Loucy (cell line): ENCODE results near the gene ASPSCR1.

Source experiments
- H2AFZ ChIP-seq: fragments of 200-600 bp; sonication (generic); 2 replicates; pipeline ENCODE4 v1.6.0; 2016; ENCODE audit warnings: antibody characterized with exemption, mild to moderate bottlenecking, low read length, moderate library complexity
- H3F3A ChIP-seq: fragments of 200-600 bp; 2 replicates; pipeline ENCODE4 v1.6.0; 2016; ENCODE audit warnings: antibody characterized with exemption, low read depth, mild to moderate bottlenecking
- H3K27me3 ChIP-seq: fragments of 200-600 bp; sonication (generic); 2 replicates; pipeline ENCODE4 v1.6.1; 2014; ENCODE audit warnings: low read length, mild to moderate bottlenecking; ENCODE audit not compliant: insufficient read depth, poor library complexity, severe bottlenecking
- H3K36me3 ChIP-seq: fragments of 200-600 bp; sonication (generic); 2 replicates; pipeline ENCODE4 v1.6.1; 2016; ENCODE audit warnings: low read length; ENCODE audit not compliant: insufficient read depth
- H3K4me1 ChIP-seq: fragments of 200-600 bp; sonication (generic); 2 replicates; pipeline ENCODE4 v1.5.1; 2014; ENCODE audit warnings: low read length, mild to moderate bottlenecking; ENCODE audit not compliant: insufficient read depth, poor library complexity, severe bottlenecking
- H3K4me2 ChIP-seq: fragments of 200-600 bp; sonication (generic); 2 replicates; pipeline ENCODE4 v1.6.0; 2014; ENCODE audit warnings: antibody characterized with exemption, low read length, low read depth, mild to moderate bottlenecking; ENCODE audit not compliant: poor library complexity, severe bottlenecking
- H3K4me3 ChIP-seq: fragments of 200-600 bp; sonication (generic); 2 replicates; pipeline ENCODE4 v1.5.1; 2014; ENCODE audit warnings: low read length, mild to moderate bottlenecking, mixed read lengths; ENCODE audit not compliant: poor library complexity, severe bottlenecking
- H3K79me2 ChIP-seq: fragments of 200-600 bp; sonication (generic); 2 replicates; pipeline ENCODE4 v1.6.1; 2014; ENCODE audit warnings: low read length; ENCODE audit not compliant: insufficient read depth
- H3K9ac ChIP-seq: fragments of 200-600 bp; sonication (generic); 2 replicates; pipeline ENCODE4 v1.6.0; 2014; ENCODE audit warnings: mild to moderate bottlenecking, low read depth, low read length, moderate library complexity; ENCODE audit not compliant: poor library complexity, severe bottlenecking
- H3K9me2 ChIP-seq: fragments of 200-600 bp; sonication (generic); replicated peaks from 2 replicates; pipeline ENCODE4 v1.6.1; 2016; ENCODE audit warnings: low read depth, low read length, mixed read lengths
- H3K9me3 ChIP-seq: fragments of 200-600 bp; sonication (generic); 2 replicates; pipeline ENCODE4 v1.6.1; 2014; ENCODE audit warnings: mild to moderate bottlenecking, antibody characterized with exemption, low read length, low read depth; ENCODE audit not compliant: insufficient read depth
- H4K20me1 ChIP-seq: fragments of 200-600 bp; sonication (generic); 2 replicates; pipeline ENCODE4 v1.6.0; 2014; ENCODE audit warnings: antibody characterized with exemption, low read length, mild to moderate bottlenecking; ENCODE audit not compliant: insufficient read depth, poor library complexity, severe bottlenecking
- EZH2phosphoT487 ChIP-seq: fragments of 200-600 bp; IDR thresholded peaks from 2 replicates; pipeline ENCODE4 v1.6.1; 2018; ENCODE audit warnings: antibody characterized with exemption, mild to moderate bottlenecking, moderate library complexity, borderline replicate concordance
- TF ChIP-seq, protein P1 (sequence below): fragments of 200-600 bp; sonication (generic); conservative IDR thresholded peaks from 2 replicates; pipeline ENCODE4 v1.5.1; 2014; ENCODE audit warnings: mild to moderate bottlenecking, antibody characterized with exemption, low read length

The ASPSCR1 gene

DNA sequence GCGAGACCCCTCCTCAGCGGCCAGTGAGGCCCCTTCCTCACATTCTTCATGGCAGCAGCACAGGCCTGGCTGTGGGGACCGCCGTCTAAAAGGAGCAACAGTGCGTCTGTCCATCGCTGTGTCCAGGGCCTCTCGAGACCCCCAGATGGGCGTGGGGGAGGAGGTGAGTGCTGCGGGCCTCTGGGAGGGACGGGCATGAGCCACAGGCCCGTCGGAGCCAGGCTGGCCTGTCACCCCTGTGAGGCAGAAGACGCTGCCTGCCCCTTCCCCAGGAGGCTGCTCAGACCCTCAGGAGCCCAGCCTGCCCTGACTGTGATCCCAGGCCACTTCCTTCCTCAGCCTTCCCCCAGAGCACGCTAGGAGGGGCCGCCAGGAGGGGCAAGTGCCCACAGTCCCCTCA is 38.2 kb upstream of the ASPSCR1 start:
- Histone ChIP-seq H3K9ac (peak overlapping the region; percentile 38), H3K79me2 (peaks cover 6% of the 10 kb centered on the region; the same call in 1 of the 2 replicates), H3K27me3 (no peaks in the 10 kb centered on the region), H3K4me2 (peak overlapping the region; percentile 69), H4K20me1 (no peaks in the 10 kb centered on the region), H3K4me3 (peak overlapping the region; percentile 40), H3F3A (no peaks in the 10 kb centered on the region), H3K9me2 (no peaks in the 10 kb centered on the region), H3K9me3 (no peaks in the 10 kb centered on the region), H3K36me3 (no peaks in the 10 kb centered on the region), H2AFZ (0 out of 2 replicates have a peak overlapping the region, but pooled peaks have one; percentile 15), H3K4me1 (peaks cover 10% of the 10 kb centered on the region)
- TF ChIP-seq, protein P1, sequence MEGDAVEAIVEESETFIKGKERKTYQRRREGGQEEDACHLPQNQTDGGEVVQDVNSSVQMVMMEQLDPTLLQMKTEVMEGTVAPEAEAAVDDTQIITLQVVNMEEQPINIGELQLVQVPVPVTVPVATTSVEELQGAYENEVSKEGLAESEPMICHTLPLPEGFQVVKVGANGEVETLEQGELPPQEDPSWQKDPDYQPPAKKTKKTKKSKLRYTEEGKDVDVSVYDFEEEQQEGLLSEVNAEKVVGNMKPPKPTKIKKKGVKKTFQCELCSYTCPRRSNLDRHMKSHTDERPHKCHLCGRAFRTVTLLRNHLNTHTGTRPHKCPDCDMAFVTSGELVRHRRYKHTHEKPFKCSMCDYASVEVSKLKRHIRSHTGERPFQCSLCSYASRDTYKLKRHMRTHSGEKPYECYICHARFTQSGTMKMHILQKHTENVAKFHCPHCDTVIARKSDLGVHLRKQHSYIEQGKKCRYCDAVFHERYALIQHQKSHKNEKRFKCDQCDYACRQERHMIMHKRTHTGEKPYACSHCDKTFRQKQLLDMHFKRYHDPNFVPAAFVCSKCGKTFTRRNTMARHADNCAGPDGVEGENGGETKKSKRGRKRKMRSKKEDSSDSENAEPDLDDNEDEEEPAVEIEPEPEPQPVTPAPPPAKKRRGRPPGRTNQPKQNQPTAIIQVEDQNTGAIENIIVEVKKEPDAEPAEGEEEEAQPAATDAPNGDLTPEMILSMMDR, result no peak
- TF ChIP-seq EZH2phosphoT487, result no peak

DNA sequence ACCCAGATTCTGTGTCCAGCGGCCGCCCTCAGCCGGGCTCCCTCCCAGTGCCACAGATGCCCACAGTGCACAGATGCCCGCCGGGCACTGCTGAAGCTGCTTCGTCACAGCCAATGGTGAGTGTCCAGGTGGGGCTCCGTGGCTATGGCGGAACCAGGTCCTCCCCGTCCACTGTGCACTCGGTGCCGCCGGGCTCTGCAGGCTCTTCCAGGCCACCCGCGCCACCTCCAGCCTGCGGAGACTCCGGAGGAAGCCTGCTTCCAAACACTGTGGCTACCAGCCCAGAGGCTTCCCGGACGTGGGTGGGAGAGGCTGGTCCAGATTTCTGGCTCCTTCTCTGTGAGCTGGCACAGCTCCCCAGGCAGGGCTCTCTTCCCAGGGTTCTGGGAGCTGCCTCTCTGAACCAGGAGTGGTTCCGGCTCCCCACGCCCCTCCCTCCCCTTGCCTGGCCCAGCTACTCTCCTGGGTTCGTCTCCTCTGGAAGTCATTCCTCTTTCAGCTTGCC is 37.5 kb upstream of the ASPSCR1 start:
- peak overlapping the region; percentile 38 for H3K9ac ChIP-seq
- peaks cover 6% of the 10 kb centered on the region; the same call in 1 of the 2 replicates for H3K79me2 ChIP-seq
- TF ChIP-seq, protein P1, result no peak
- TF ChIP-seq EZH2phosphoT487, result no peak
- H2AFZ ChIP-seq, result no peak overlapping the region
- no peaks in the 10 kb centered on the region for H3K36me3 ChIP-seq
- H3K4me3 ChIP-seq, result no peak overlapping the region
- H3K27me3 ChIP-seq, result no peaks in the 10 kb centered on the region
- peaks cover 10% of the 10 kb centered on the region for H3K4me1 ChIP-seq
- no peaks in the 10 kb centered on the region for H3K9me2 ChIP-seq
- H4K20me1 ChIP-seq, result no peaks in the 10 kb centered on the region
- no peaks in the 10 kb centered on the region for H3K9me3 ChIP-seq
- H3K4me2 ChIP-seq, result peak overlapping the region; percentile 69
- H3F3A ChIP-seq, result no peaks in the 10 kb centered on the region

DNA sequence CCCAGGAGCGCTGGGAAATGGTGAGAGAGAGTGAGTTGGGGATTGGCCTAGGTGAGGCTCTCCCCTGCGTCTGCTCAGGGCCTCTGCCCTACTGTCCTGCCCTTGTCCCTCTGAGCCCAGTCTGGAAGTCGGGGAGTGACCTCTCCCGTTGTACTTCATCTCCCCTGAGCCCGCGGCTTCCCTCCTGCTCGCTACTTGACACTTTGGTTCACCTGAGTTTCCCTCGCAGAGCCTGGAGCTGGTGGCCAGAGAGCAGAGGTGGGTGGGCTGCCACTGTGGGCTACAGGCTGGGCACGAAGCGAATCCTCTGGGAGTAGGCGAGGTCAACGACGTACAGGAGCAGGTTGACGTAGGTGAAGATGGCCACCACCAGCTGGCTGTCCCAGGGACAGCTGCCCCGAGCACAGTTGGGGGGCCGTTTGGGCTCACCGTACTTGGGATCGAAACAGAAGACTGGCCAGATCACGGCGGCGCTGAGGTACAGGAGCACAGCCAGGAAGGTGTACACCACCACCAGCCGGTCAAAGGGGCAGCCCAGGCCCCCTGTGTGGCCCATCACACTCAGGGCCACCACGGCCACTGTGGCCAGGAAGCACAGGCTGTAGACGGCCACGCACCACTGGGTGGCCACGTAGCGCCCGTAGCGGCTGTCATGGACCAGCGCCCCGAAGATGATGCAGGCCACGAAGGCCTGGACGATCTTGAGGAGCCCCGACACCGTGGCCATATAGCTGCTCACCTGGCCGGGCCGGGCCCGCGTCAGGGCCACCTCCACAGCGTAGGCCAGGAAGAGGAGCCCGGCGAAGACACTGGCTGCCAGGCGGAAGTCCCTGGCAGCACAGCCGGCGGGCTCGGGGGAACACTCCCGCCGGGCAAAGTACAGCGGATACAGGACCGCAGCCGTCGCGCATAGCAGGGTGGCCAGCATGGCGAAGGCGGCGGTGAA is 36.6 kb upstream of the ASPSCR1 start:
- no peaks in the 10 kb centered on the region for H3K9me3 ChIP-seq
- H3K9me2 ChIP-seq, result no peaks in the 10 kb centered on the region
- no peaks in the 10 kb centered on the region for H4K20me1 ChIP-seq
- H3K4me1 ChIP-seq, result peaks cover 10% of the 10 kb centered on the region
- no peaks in the 10 kb centered on the region for H3K27me3 ChIP-seq
- no peak overlapping the region for H3K9ac ChIP-seq
- H3F3A ChIP-seq, result no peaks in the 10 kb centered on the region
- H3K36me3 ChIP-seq, result no peaks in the 10 kb centered on the region
- TF ChIP-seq, protein P1, result no peak
- no peak for TF ChIP-seq EZH2phosphoT487
- no peak overlapping the region for H3K4me2 ChIP-seq
- peaks cover 6% of the 10 kb centered on the region; the same call in 1 of the 2 replicates for H3K79me2 ChIP-seq
- no peak overlapping the region for H3K4me3 ChIP-seq
- H2AFZ ChIP-seq, result no peak overlapping the region
